Activated CD8-positive, alpha-beta memory T cell treated with anti-CD3 and anti-CD28 coated beads, Interleukin-2, amount 10 ng/mL, durations not matched to agents 7 days and 5 days (primary cell): ENCODE measurements around the gene SUSD3. TPM values are rescaled to one million over a fixed set of nuclear protein-coding genes. Genes with fewer than 3 reads are reported as not detected.

Source experiments
- ATAC-seq: fragments of 150-1000 bp; cut with Tn5 transposase; one replicate; pipeline ENCODE4 v1.10.0; 2021; ENCODE audit warnings: moderate library complexity
- CTCF ChIA-PET: fragments of 350-600 bp; sonication (Branson Sonifier 250); formaldehyde crosslinking; loops from one replicate; lab custom pipeline; 2021; ENCODE audit warnings: antibody characterized with exemption; lab: Charles Lee
- DNase-seq: peaks from one replicate; pipeline ENCODE4 v3.0.0-alpha.2; 2020
- H3K27ac Mint-ChIP-seq: one replicate; pipeline ENCODE4 v1.8.0; 2021; ENCODE audit warnings: mild to moderate bottlenecking, mixed read lengths
- H3K27me3 Mint-ChIP-seq: one replicate; pipeline ENCODE4 v1.8.0; 2021; ENCODE audit warnings: mixed read lengths
- H3K36me3 Mint-ChIP-seq: one replicate; pipeline ENCODE4 v1.8.0; 2021; ENCODE audit warnings: mild to moderate bottlenecking, mixed read lengths
- H3K4me1 Mint-ChIP-seq: one replicate; pipeline ENCODE4 v1.8.0; 2021; ENCODE audit warnings: mixed read lengths
- H3K4me3 Mint-ChIP-seq: one replicate; pipeline ENCODE4 v1.8.0; 2021; ENCODE audit warnings: mild to moderate bottlenecking, moderate library complexity, mixed read lengths
- H3K9me3 Mint-ChIP-seq: one replicate; pipeline ENCODE4 v1.8.0; 2022; ENCODE audit warnings: low read depth, mixed read lengths
- total RNA-seq, 2 experiments: library from RNA; stranded (reverse); gene quantifications; one replicate each; pipeline ENCODE4 v1.2.3, GENCODE V29; 2021

SUSD3 gene
- total RNA-seq, 2 experiments from 2014 or later = 40.1 to 67.3 TPM

DNA sequence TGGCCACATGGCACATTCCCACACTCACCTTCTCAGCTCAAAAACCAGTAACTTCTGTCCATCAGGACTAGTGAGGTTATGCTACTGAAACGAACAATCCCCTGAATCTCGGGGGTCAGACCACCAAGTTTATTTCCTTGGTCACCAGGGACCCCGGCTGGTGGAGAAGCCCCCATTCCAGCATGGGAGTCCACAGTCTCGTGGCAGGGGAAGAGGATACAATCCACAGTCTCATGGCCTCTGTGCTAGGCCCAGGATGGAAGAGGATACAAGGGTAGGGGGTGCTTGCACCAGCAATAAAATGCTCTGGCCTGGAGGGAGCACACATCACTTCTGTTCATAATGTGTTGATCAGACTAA, 30.1 kb downstream of the SUSD3 start:
- peaks cover 51% of the 10 kb centered on the region for H3K4me1 Mint-ChIP-seq
- H3K36me3 Mint-ChIP-seq = peaks cover 76% of the 10 kb centered on the region
- CTCF ChIA-PET = no interaction called here
- no peak for ATAC-seq
- peaks cover 24% of the 10 kb centered on the region for H3K9me3 Mint-ChIP-seq
- peak; percentile 34 for DNase-seq
- no peak overlapping the region for H3K27ac Mint-ChIP-seq
- H3K27me3 Mint-ChIP-seq = no peaks in the 10 kb centered on the region
- H3K4me3 Mint-ChIP-seq = no peak overlapping the region

DNA sequence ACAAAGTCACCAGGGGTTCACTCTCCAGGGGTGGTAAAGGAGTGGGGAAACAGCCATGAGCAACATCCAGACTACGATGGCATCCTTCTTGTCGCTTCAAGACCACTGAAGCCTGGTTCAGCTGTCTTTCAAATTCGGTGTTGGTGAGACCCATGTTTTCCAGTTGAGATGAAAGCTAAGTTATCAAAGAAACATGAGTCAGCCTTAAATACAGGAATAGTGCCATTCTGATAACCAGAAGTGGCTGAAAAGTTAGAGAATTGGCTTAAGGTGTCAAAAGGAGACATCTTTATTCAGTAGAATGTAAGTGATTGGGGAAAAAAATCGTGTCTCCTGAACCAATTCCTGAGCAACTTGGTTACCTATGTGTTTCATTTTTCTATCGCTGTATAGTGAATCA, 30.5 kb downstream of the SUSD3 start:
- CTCF ChIA-PET = interaction anchor here (1.1 to 1.2 kb wide), 2 partner anchors 13 to 24 kb away, joined by 3 to 4 read pairs; no protein-coding TSS in a partner anchor
- Mint-ChIP-seq H3K36me3 (peaks cover 72% of the 10 kb centered on the region), H3K4me1 (peaks cover 51% of the 10 kb centered on the region), H3K4me3 (no peak overlapping the region), H3K27me3 (no peaks in the 10 kb centered on the region), H3K9me3 (peaks cover 24% of the 10 kb centered on the region), H3K27ac (no peak overlapping the region)
- no peak for DNase-seq
- ATAC-seq = no peak

DNA sequence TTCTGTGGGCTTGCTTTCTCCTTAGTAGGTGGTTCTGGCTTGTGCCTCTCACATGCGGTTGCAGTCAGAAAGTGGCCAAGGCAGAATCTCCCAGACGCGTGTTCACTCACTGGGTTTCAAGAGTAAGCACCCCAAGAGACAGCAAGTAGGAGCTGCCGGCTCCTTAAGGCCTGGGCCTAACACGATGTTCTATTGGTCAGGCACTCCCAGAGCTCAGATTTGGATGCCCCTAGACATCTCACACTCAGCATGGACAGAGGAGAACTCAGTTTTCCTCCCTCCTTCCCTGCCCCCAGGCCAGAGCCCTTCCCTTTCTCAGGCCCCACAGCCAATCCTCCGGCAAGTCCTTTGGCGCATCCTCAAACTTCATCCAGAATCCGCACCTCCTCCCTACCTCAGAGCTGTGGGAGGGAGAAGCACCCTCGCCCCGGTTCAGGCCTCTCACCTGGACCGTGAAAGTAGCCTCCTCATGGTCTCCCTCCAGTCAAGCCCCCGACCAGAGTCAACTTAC, 31.0 kb downstream of the SUSD3 start:
- peaks cover 24% of the 10 kb centered on the region for H3K9me3 Mint-ChIP-seq
- H3K27ac Mint-ChIP-seq = no peak overlapping the region
- peaks cover 69% of the 10 kb centered on the region for H3K36me3 Mint-ChIP-seq
- H3K4me3 Mint-ChIP-seq = no peak overlapping the region
- DNase-seq (peak; percentile 38), ATAC-seq (no peak)
- peaks cover 55% of the 10 kb centered on the region for H3K4me1 Mint-ChIP-seq
- H3K27me3 Mint-ChIP-seq = no peaks in the 10 kb centered on the region
- CTCF ChIA-PET = interaction anchor here (1.1 to 1.2 kb wide), 2 partner anchors 13 to 25 kb away, joined by 3 to 4 read pairs; no protein-coding TSS in a partner anchor

DNA sequence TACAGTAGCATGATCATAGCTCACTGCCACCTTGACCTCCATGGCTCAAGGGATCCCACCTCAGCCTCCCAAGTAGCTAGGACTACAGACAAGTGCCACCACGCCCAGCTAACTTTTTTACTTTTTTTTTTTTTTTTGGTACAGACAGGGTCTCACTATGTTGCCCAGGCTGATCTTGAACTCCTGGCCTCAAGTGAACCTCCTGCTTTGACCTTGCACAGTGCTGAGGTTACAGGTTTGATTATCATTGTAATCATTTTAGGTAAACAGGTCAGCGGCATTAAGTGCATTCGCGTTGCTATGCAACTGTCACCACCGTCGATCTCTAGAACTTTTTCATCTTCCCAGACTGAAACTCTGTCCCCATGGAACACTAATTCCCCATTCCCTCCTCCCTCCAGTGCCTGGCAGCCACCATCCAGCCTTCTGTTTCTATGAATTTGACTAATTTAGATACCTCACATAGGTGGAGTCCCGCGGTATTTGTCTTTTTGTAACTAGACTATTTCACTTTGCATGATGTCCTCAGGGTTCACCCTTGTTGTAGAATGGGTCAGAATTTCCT, 31.7 kb downstream of the SUSD3 start:
- Mint-ChIP-seq H3K9me3 (peaks cover 24% of the 10 kb centered on the region), H3K27ac (no peak overlapping the region), H3K4me3 (no peak overlapping the region), H3K27me3 (no peaks in the 10 kb centered on the region), H3K4me1 (peaks cover 60% of the 10 kb centered on the region), H3K36me3 (peaks cover 64% of the 10 kb centered on the region)
- CTCF ChIA-PET = interaction anchor here (1.1 to 1.2 kb wide), 2 partner anchors 14 to 26 kb away, joined by 3 to 4 read pairs; no protein-coding TSS in a partner anchor
- DNase-seq (peak; percentile 32), ATAC-seq (no peak)

DNA sequence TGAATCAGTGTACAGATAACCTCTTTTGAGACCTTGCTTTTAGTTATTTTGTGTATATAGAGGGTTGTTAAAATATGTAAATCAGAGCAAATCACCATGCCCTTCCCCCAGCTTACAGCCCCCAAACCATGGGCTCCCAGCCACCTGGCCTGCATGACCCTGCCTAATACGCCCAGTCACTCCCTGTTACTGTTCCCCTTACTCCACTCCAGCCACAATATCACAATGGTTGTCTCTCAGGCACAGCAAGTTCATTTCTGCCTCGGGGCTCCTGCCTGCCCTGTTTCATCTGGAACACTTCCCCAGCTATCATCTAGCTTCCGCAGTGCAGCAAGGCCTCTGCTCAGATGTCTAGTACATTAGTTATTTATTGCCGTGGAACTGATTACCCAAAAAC, 32.6 kb downstream of the SUSD3 start:
- DNase-seq = no peak
- H3K27ac Mint-ChIP-seq = peak overlapping the region; percentile 100
- H3K4me1 Mint-ChIP-seq = peaks cover 56% of the 10 kb centered on the region
- no peak for ATAC-seq
- no peak overlapping the region for H3K4me3 Mint-ChIP-seq
- CTCF ChIA-PET = interaction anchor here (1.1 kb wide), 2 partner anchors 16 to 25 kb away, joined by 3 read pairs; no protein-coding TSS in a partner anchor
- peaks cover 19% of the 10 kb centered on the region for H3K9me3 Mint-ChIP-seq
- H3K36me3 Mint-ChIP-seq = peaks cover 56% of the 10 kb centered on the region
- H3K27me3 Mint-ChIP-seq = no peaks in the 10 kb centered on the region

DNA sequence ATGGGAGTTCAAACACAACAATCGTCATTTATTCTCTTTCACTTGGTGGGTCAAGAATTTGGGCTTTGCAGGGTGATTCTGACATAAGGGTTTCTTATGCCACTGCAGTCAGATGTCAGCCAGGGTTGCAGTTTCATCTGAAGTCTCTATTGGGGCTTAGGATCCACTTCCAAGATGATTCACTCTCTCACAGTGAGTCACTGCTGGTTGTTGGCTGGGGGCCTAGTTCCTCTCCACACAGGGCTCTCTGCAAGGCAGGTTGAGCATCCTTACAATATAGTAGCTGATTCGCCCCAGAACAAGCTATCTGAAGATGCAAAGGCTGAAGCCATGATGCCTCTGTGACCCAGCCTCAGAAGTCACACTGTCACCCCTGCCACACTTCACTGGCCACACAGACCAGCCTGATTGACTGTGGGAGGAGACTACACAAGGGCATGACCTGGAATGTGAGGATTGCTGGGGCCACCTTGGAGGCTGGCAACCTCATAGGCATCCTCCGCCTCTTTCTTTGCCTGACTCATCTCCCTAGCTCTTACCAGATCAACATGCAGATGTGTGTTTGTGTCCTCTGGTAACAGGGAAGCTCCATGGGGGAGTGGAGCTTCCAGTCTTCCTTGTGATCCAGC, 33.1 kb downstream of the SUSD3 start:
- no peak for ATAC-seq
- Mint-ChIP-seq H3K4me1 (peaks cover 54% of the 10 kb centered on the region), H3K9me3 (peaks cover 19% of the 10 kb centered on the region), H3K27me3 (no peaks in the 10 kb centered on the region), H3K27ac (peak overlapping the region; percentile 100), H3K36me3 (peaks cover 53% of the 10 kb centered on the region), H3K4me3 (no peak overlapping the region)
- CTCF ChIA-PET = interaction anchor here (0.5 to 1.1 kb wide), 5 partner anchors 16 to 125 kb away, joined by 3 read pairs; no protein-coding TSS in a partner anchor
- peak; percentile 79 for DNase-seq

DNA sequence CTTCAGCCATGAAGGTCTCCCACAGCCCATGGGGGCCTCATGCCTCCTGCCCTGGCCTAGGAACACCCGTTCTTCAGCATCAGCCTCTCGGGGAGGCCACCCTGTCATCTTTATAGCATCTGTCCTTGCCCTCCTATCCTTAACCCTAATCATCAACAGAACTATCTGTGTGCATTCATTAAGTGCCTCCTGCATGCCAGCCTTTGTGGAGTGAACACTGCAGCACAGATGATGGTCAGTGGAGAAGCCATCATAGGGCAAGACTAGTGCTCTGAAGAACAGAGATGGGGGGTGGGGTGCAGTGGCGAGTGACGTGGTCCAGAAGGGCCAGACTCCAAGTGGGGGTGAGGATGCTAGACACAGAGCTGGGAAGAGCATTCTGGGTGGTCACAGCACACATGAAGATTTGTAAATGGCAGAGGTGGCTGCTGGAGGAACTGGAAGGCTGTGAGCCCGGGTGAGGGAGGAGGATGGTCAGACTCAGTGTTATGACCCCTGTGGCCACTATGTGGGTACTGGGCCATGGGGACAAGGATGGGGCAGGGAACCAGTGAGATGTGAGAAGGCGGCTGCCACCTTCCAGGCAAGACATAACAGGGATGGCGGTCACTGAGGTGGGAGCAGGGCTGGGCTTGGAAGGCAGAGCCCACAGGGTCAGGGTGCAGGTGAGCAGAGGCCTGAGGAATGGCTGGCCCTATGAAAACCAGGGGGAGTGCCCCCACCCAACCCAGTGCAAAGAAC, 33.9 kb downstream of the SUSD3 start:
- DNase-seq = peak; percentile 40
- peaks cover 56% of the 10 kb centered on the region for H3K4me1 Mint-ChIP-seq
- peaks cover 48% of the 10 kb centered on the region for H3K36me3 Mint-ChIP-seq
- H3K27me3 Mint-ChIP-seq = no peaks in the 10 kb centered on the region
- CTCF ChIA-PET = interaction anchor here (0.5 to 1.0 kb wide), 3 partner anchors 28 to 126 kb away, joined by 3 read pairs; no protein-coding TSS in a partner anchor
- no peak for ATAC-seq
- H3K4me3 Mint-ChIP-seq = no peak overlapping the region
- peak overlapping the region; percentile 100 for H3K27ac Mint-ChIP-seq
- H3K9me3 Mint-ChIP-seq = peaks cover 19% of the 10 kb centered on the region

DNA sequence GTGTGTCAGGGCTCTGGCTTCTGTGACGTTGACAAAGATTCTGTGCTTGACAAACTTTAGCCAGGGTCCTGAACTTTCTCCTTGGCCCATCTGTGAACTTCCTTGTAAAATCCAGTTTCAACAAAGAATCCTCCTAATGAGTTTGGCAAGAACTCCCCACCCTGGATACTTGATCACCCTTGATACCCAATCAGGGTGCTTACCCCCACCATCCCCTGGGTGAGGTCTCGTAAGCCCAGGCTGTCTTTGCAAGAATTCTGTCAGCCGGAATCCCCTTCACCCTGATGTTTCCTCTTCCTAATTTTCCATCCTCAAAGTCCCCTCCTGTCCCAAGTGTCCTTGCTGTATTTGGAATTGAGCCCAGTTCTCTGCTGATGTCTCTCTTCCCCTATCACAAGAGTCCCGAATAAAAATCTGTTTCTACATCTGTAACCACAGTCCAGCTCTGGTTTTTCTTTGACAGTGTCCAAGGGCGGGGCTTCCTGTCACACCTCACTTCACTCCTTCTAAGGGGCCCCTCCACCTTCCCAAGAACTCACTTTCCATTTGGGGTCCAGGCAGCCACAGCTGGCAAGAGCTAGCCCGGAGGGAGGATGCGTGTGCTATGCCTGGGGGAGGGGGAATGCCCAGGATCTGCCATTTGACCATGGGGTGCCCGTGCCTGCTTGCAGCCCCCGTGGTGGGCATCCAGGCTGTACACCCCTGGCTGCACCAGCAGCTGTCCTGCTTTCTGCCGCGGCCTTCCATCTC, 34.8 kb downstream of the SUSD3 start:
- Mint-ChIP-seq H3K4me1 (peaks cover 64% of the 10 kb centered on the region), H3K27me3 (no peaks in the 10 kb centered on the region), H3K36me3 (peaks cover 43% of the 10 kb centered on the region), H3K4me3 (no peak overlapping the region), H3K9me3 (peaks cover 19% of the 10 kb centered on the region), H3K27ac (peak overlapping the region; percentile 100)
- ATAC-seq (no peak), DNase-seq (peak; percentile 66)
- CTCF ChIA-PET = no interaction called here

DNA sequence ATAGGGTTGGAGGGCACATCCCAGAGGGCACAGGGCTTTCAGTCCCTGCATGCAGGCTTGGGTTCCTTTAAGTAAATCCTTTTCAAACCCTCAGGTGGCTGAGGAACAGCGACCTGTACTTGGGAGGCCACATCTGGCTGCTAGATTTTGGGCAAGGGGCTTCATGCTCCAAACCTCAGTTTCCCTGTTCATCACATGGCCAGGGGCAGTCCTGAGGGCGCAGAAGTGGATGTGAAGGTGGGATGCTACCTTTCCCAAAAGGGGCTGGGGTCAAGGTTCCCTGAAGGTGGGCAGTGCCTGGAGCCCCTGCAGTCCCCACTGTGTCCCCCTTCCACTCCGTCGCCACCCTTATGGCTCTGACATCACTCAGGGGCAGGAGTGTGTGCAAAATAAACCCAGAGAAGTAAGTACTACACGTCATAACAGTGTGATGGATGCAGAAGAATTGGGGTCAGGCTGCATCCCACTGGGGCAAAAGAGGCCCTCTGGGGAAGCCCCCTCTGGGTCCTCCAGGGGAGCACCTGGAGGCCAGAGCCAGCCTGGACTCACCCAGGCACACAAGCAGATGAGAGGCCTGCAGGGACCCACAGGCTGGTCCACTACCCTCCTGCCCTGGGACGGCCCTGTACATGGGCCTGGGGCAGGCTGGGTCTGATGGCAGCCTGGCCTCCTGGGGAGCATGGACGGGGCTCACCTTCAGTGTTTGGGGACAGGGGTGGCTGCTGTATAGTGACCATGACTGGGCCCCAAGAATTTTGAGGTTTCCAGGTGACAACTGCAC, 35.6 kb downstream of the SUSD3 start:
- Mint-ChIP-seq H3K27me3 (no peaks in the 10 kb centered on the region), H3K27ac (peak overlapping the region; percentile 100), H3K36me3 (peaks cover 36% of the 10 kb centered on the region), H3K4me1 (peaks cover 71% of the 10 kb centered on the region), H3K9me3 (peaks cover 17% of the 10 kb centered on the region), H3K4me3 (peak overlapping the region; percentile 78)
- CTCF ChIA-PET = interaction anchor here (1.0 to 5.4 kb wide), 3 partner anchors 14 to 91 kb away, joined by 4 to 52 read pairs (median 15); no protein-coding TSS in a partner anchor
- ATAC-seq (no peak), DNase-seq (no peak)

DNA sequence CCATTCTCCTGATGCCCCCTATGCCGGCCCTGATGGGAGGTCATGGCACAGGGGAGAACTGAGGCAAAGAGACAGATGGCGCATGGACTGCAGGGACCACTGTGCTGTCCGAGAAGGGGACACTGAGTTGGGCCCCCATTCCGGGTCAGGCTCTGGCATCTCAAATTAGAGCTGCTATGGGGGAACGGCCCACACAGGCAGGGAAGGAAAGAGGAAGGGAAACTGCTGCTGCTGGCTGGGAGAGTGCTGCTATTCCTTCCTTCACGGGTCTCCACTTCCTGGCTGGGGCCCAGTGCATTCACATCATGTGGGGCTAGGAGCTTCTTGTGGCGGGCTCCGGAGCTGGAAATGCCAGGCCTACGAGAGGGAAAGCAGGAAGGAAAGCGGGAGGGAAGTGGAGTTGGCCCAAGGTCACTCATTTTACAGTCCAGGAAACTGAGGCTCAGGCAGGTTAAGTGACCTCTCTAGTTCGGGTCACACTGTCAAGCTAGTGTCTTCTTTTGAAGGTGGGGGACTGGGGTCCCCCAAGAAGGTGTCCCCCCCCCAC, 36.2 kb downstream of the SUSD3 start:
- no peaks in the 10 kb centered on the region for H3K27me3 Mint-ChIP-seq
- peaks cover 17% of the 10 kb centered on the region for H3K9me3 Mint-ChIP-seq
- H3K4me1 Mint-ChIP-seq = peaks cover 74% of the 10 kb centered on the region
- H3K27ac Mint-ChIP-seq = peak overlapping the region; percentile 100
- H3K4me3 Mint-ChIP-seq = peak overlapping the region; percentile 78
- H3K36me3 Mint-ChIP-seq = peaks cover 32% of the 10 kb centered on the region
- ATAC-seq = no peak
- no peak for DNase-seq
- CTCF ChIA-PET = interaction anchor here (1.0 to 5.4 kb wide), 6 partner anchors 10 to 471 kb away, joined by 3 to 52 read pairs (median 8); no protein-coding TSS in a partner anchor

DNA sequence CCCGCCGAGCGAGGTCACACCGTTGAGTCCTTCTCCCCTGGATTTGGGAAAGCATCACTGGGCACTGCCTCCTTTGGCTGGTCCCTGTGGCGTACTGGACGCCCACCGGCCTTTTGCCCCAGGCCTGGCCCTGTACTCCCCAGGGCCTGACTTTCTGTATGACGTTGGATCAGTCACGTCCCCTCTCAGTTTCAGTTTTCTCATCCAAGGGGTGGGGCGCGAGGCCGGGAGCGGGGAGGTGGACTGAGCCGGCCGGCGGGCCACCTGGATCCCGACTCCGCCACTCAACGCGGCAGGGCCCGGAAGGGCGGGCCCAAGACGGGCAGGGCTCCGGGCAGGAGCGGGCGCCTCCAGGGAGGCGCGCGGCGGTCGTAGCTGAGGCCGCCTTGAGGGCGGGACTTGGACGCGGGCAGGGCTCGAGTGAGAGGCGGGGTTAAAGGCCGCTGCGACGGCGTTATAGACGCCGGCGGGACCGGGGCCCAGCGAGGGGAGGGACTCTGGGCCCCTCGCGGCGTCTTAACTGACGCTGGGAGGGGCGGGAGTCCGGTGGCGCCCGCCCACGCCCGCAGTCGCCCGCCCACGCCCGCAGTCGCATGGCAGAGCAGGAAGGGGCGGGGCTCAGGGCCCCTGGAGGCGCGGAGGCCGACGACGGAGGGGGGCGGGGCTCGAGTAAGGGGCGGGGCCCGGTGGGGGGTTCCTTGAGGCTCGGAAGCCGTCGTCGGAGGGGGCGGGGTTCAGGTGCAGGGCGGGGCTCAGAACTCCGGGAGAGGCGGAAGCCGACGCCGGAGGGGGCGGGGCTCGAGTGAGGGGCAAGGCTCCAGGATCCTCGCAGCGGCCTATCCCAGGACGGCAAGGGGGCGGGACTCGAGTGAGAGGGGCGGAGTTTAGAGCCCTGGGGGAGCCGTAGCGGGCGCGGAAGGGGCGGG, 37.0 kb downstream of the SUSD3 start:
- H3K27ac Mint-ChIP-seq = peak overlapping the region; percentile 100
- peak; percentile 100 for DNase-seq
- peaks cover 14% of the 10 kb centered on the region for H3K9me3 Mint-ChIP-seq
- no peaks in the 10 kb centered on the region for H3K27me3 Mint-ChIP-seq
- peak; percentile 82 for ATAC-seq
- peak overlapping the region; percentile 88 for H3K4me3 Mint-ChIP-seq
- peaks cover 28% of the 10 kb centered on the region for H3K36me3 Mint-ChIP-seq
- CTCF ChIA-PET = interaction anchor here (1.0 to 5.4 kb wide), 7 partner anchors 11 to 471 kb away, joined by 3 to 52 read pairs (median 6); no protein-coding TSS in a partner anchor
- H3K4me1 Mint-ChIP-seq = peaks cover 76% of the 10 kb centered on the region
